Erythroblast (primary cell): ENCODE results near the gene BOD1.

Experiments used
- GATA1 ChIP-seq: IDR thresholded peaks from 2 replicates; pipeline ENCODE4 v1.6.1; 2011; ENCODE audit warnings: low read depth, mild to moderate bottlenecking, control low read depth, low read length, moderate library complexity
- POLR2A ChIP-seq: IDR thresholded peaks from 2 replicates; pipeline ENCODE4 v1.6.1; 2011; ENCODE audit warnings: mild to moderate bottlenecking, low read length

DNA sequence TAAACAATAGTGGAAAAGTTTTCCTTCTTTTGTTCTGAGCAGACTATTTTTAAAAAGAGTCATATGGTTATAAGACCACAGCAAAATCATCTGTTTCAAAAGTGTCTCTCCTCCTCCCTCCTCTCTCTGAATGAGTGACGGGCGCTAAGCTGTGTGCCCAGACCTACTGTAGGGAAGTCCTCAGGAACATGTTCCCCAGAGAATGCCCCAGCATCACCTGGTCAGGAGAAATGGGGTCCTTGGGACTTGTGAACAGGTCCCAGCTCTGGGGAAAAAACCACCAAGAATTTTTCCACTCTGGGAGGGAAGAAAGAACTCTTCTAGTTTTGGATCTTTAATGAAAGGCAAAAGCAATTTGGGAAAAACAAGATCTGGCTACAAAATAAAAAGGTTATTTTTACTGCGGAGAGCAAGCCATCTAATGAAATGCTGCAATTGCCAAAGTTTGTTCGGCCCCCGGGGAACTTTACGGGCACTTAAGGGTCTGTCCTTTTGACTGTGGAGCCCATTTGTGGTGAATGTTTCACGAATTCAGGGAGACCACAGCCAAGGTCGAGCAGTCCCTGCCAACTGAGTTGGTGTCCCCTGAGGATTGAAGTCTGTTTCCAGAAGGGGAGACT lies 25.9 kb downstream of the BOD1 start:
- TF ChIP-seq POLR2A (no peak), GATA1 (no peak)
